HCT116 (cell line): ENCODE results near the gene NFKB1. TPM values are rescaled to one million over a fixed set of nuclear protein-coding genes. Genes with fewer than 3 reads are reported as not detected.

Experiments
- ATAC-seq: fragments of 200-7000 bp; cut with Tn5 transposase; 2 replicates; pipeline ENCODE4 v1.9.1; 2020; ENCODE audit warnings: mild to moderate bottlenecking, moderate library complexity
- BruUV-seq: library from RNA; stranded (reverse); fragments of 400-500 nt; replicated peaks from 2 replicates; lab custom pipeline; 2021; lab: Mats Ljungman, UMichigan
- CTCF ChIA-PET: fragments of 300-600 bp; sonication (Branson Sonifier 250); formaldehyde crosslinking; loops from one replicate; lab custom pipeline; 2021; ENCODE audit warnings: antibody characterized with exemption; lab: Charles Lee
- POLR2A ChIA-PET: fragments of 300-600, 350-600 bp; sonication (Branson Sonifier 250); formaldehyde crosslinking; loops from one replicate; lab custom pipeline; 2021; ENCODE audit warnings: antibody characterized with exemption; lab: Charles Lee
- RAD21 ChIA-PET, 2 experiments: fragments of 300-600 bp; sonication (Branson Sonifier 250); formaldehyde crosslinking; loops; one replicate each; lab custom pipeline; 2023; ENCODE audit warnings: low total read pairs in 2 of 2; ENCODE audit not compliant: uncharacterized antibody in 2 of 2, unreplicated experiment in 2 of 2, low non-redundant PET in 1 of 2; lab: Charles Lee
- DNase-seq: peaks from one replicate; pipeline ENCODE4 v3.0.0-alpha.2; 2010; ENCODE audit warnings: low read depth, low spot score
- H2AFZ ChIP-seq: fragments of 200-600 bp; shearing (Covaris generic), sonication (generic); 2 replicates; pipeline ENCODE4 v1.6.1; 2017; ENCODE audit warnings: low read depth, mixed run types, mixed read lengths, antibody characterized with exemption, low read length; ENCODE audit not compliant: poor library complexity, severe bottlenecking
- H3K27ac ChIP-seq: 2 replicates; pipeline ENCODE4 v1.5.1; 2012; ENCODE audit warnings: low read depth, low read length
- H3K27me3 ChIP-seq: fragments of 200-600 bp; sonication (generic); 2 replicates; pipeline ENCODE4 v1.6.1; 2016; ENCODE audit warnings: mixed run types, low read length, mixed read lengths; ENCODE audit not compliant: insufficient read depth
- H3K36me3 ChIP-seq, 2 experiments: fragments of 200-500 bp in 1 of 2; fragments of 200-600 bp in 1 of 2; sonication (Bioruptor generic) in 1 of 2; sonication (generic) in 1 of 2; 2 replicates each; pipeline versions ENCODE4 v1.5.1 to v1.6.1; 2014 to 2016; ENCODE audit warnings: low read length in 2 of 2, inconsistent platforms in 1 of 2, mixed read lengths in 1 of 2, mixed run types in 1 of 2; ENCODE audit not compliant: insufficient read depth in 2 of 2, control insufficient read depth in 1 of 2
- H3K4me1 ChIP-seq, 2 experiments: fragments of 200-600 bp in 1 of 2; sonication (generic) in 1 of 2; 2 replicates each; pipeline versions ENCODE4 v1.5.1 to v1.6.1; 2012 to 2017; ENCODE audit warnings: low read length in 2 of 2, inconsistent platforms in 1 of 2, mild to moderate bottlenecking in 1 of 2, mixed read lengths in 1 of 2, mixed run types in 1 of 2, moderate library complexity in 1 of 2; ENCODE audit not compliant: insufficient read depth in 2 of 2, control insufficient read depth in 1 of 2
- H3K4me2 ChIP-seq: fragments of 200-600 bp; sonication (generic); 2 replicates; pipeline ENCODE4 v1.6.1; 2017; ENCODE audit warnings: mixed run types, low read length, mixed read lengths
- H3K4me3 ChIP-seq, 2 experiments: fragments of 200-600 bp in 1 of 2; sonication (generic) in 1 of 2; replicated peaks in 1 of 2; 2 replicates each; pipeline ENCODE4 v1.5.1; 2011 to 2016; ENCODE audit warnings: low read length in 2 of 2, control low read depth in 1 of 2, low read depth in 1 of 2, mild to moderate bottlenecking in 1 of 2, mixed read lengths in 1 of 2, mixed run types in 1 of 2
- H3K79me2 ChIP-seq: fragments of 200-600 bp; sonication (generic); 2 replicates; pipeline ENCODE4 v1.6.1; 2017; ENCODE audit warnings: mild to moderate bottlenecking, mixed run types, low read length, moderate library complexity, mixed read lengths; ENCODE audit not compliant: insufficient read depth
- H3K9ac ChIP-seq: fragments of 200-600 bp; sonication (generic); 2 replicates; pipeline ENCODE4 v1.6.1; 2016; ENCODE audit warnings: low read length, mixed read lengths
- H3K9me2 ChIP-seq: fragments of 200-600 bp; sonication (generic), shearing (Covaris generic); 2 replicates; pipeline ENCODE4 v1.6.1; 2017; ENCODE audit warnings: mixed run types, mild to moderate bottlenecking, moderate library complexity; ENCODE audit not compliant: insufficient read depth
- H3K9me3 ChIP-seq, 2 experiments: fragments of 200-500 bp in 1 of 2; fragments of 200-600 bp in 1 of 2; sonication (Bioruptor generic) in 1 of 2; sonication (generic) in 1 of 2; 2 replicates each; pipeline ENCODE4 v1.6.1; 2014 to 2017; ENCODE audit warnings: low read length in 2 of 2, mixed read lengths in 2 of 2, inconsistent platforms in 1 of 2, low read depth in 1 of 2, mild to moderate bottlenecking in 1 of 2, mixed run types in 1 of 2, moderate library complexity in 1 of 2; ENCODE audit not compliant: control insufficient read depth in 1 of 2, insufficient read depth in 1 of 2
- H4K20me1 ChIP-seq: fragments of 200-600 bp; sonication (generic), shearing (Covaris generic); 2 replicates; pipeline ENCODE4 v1.6.1; 2017; ENCODE audit warnings: mixed run types, mild to moderate bottlenecking, moderate library complexity; ENCODE audit not compliant: insufficient read depth
- CBX3 ChIP-seq: IDR thresholded peaks from 2 replicates; pipeline ENCODE4 v1.6.1; 2012; ENCODE audit warnings: low read depth
- CEBPB ChIP-seq: IDR thresholded peaks from 2 replicates; pipeline ENCODE4 v1.6.1; 2012; ENCODE audit warnings: low read depth
- CTCF ChIP-seq, 3 experiments: fragments of 200-600 bp in 1 of 3; sonication (generic) in 1 of 3; IDR thresholded peaks in 2 of 3; conservative IDR thresholded peaks in 1 of 3; 2 replicates each; pipeline ENCODE4 v1.5.1; 2012 to 2017; ENCODE audit warnings: low read depth in 2 of 3, low read length in 2 of 3, antibody characterized with exemption in 1 of 3, borderline replicate concordance in 1 of 3, control low read depth in 1 of 3, mild to moderate bottlenecking in 1 of 3, mixed read lengths in 1 of 3, mixed run types in 1 of 3, moderate library complexity in 1 of 3; ENCODE audit not compliant: insufficient read depth in 1 of 3
- EGR1 ChIP-seq: IDR thresholded peaks from 2 replicates; pipeline ENCODE4 v1.6.1; 2012; ENCODE audit warnings: low read depth
- ELF1 ChIP-seq: IDR thresholded peaks from 2 replicates; pipeline ENCODE4 v1.6.1; 2012; ENCODE audit warnings: low read depth, borderline replicate concordance
- EZH2phosphoT487 ChIP-seq: fragments of 200-600 bp; IDR thresholded peaks from 2 replicates; pipeline ENCODE4 v1.6.1; 2018; ENCODE audit warnings: antibody characterized with exemption, borderline replicate concordance
- FOSL1 ChIP-seq: IDR thresholded peaks from 2 replicates; pipeline ENCODE4 v1.6.1; 2012; ENCODE audit warnings: low read depth
- JUND ChIP-seq: IDR thresholded peaks from 2 replicates; pipeline ENCODE4 v1.6.1; 2012
- POLR2A ChIP-seq: IDR thresholded peaks from 2 replicates; pipeline ENCODE4 v1.7.0; 2011; ENCODE audit warnings: borderline replicate concordance; ENCODE audit not compliant: insufficient read depth, insufficient read length; ENCODE audit errors: extremely low read depth
- POLR2AphosphoS5 ChIP-seq: IDR thresholded peaks from 2 replicates; pipeline ENCODE4 v1.6.1; 2011; ENCODE audit warnings: mild to moderate bottlenecking, low read depth, low read length, moderate library complexity
- SIN3A ChIP-seq: IDR thresholded peaks from 2 replicates; pipeline ENCODE4 v1.6.1; 2012; ENCODE audit warnings: low read depth
- SP1 ChIP-seq: IDR thresholded peaks from 2 replicates; pipeline ENCODE4 v1.6.1; 2012; ENCODE audit warnings: low read depth
- SRF ChIP-seq: IDR thresholded peaks from 2 replicates; pipeline ENCODE4 v1.6.1; 2012; ENCODE audit warnings: low read depth
- TCF7L2 ChIP-seq: IDR thresholded peaks from 2 replicates; pipeline ENCODE4 v1.7.0; 2011; ENCODE audit warnings: borderline replicate concordance, inconsistent platforms; ENCODE audit not compliant: insufficient read depth, insufficient read length; ENCODE audit errors: extremely low read depth
- YY1 ChIP-seq: IDR thresholded peaks from 2 replicates; pipeline ENCODE4 v1.6.1; 2011; ENCODE audit warnings: low read length, low read depth, moderate library complexity, mild to moderate bottlenecking; ENCODE audit not compliant: insufficient replicate concordance; ENCODE audit errors: extremely low read depth
- ZBTB33 ChIP-seq: IDR thresholded peaks from 2 replicates; pipeline ENCODE4 v1.6.1; 2011; ENCODE audit warnings: mild to moderate bottlenecking, low read length, moderate library complexity; ENCODE audit not compliant: insufficient replicate concordance; ENCODE audit errors: extremely low read depth
- ZNF274 ChIP-seq: fragments of 200-500 bp; sonication (Bioruptor generic); IDR thresholded peaks from 2 replicates; pipeline ENCODE4 v1.6.1; 2014; ENCODE audit warnings: mild to moderate bottlenecking, low read depth, low read length, inconsistent platforms
- intact Hi-C: fragments of 100-400 bp; cut with micrococcal nuclease; formaldehyde crosslinking; loops from 2 replicates; pipeline ENCODE4 v1.10.0; 2022
- total RNA-seq: library from RNA; stranded (reverse); gene quantifications from one replicate; pipeline ENCODE4 v1.2.1, GENCODE V29; 2021; ENCODE audit not compliant: unreplicated experiment
- TF ChIP-seq, protein P1 (sequence below): IDR thresholded peaks from 2 replicates; pipeline ENCODE4 v1.6.1; 2012

NFKB1 gene
- total RNA-seq, 1 experiment from 2014 or later = 29.4 TPM

DNA sequence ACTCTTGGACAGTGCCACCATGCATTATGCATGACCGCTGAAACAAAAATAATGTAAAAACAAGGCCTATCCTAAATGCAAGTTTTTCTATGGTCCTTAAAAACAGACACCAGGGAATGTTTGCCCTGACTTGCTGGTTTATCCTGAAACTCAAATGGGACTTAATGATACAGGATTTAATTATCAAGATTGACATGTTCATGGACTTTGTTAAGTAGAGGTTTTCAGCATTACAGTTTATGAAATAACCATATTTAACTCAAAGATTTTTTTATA, 1.3 kb downstream of the NFKB1 start:
- BruUV-seq = TSS peak; percentile 55

More for the DNA sequence above, 1.3 kb downstream of the NFKB1 start:
- H4K20me1 ChIP-seq = no peaks in the 10 kb centered on the region
- ATAC-seq = no peak
- H3K36me3 ChIP-seq = no peaks in the 10 kb centered on the region
- no peak overlapping the region for H2AFZ ChIP-seq
- H3K79me2 ChIP-seq = peaks cover 50% of the 10 kb centered on the region
- intact Hi-C loops = no loop called here
- TF ChIP-seq ELF1 (no peak), FOSL1 (no peak), SIN3A (no peak), YY1 (no peak), SRF (no peak), CTCF (IDR thresholded peaks at IDR 0.05 in 2 of 3, conservative IDR thresholded peaks at IDR 0.05 in 1 of 3; ENCODE audit: borderline replicate concordance in 1 of 3, insufficient read depth in 1 of 3, low read depth in 2 of 3, low read length in 2 of 3) (no peak), EGR1 (no peak), CBX3 (no peak), EZH2phosphoT487 (no peak), JUND (no peak), SP1 (no peak), POLR2AphosphoS5 (no peak), ZBTB33 (no peak), TCF7L2 (no peak), ZNF274 (no peak), CEBPB (no peak), POLR2A (no peak)
- TF ChIP-seq, protein P1, sequence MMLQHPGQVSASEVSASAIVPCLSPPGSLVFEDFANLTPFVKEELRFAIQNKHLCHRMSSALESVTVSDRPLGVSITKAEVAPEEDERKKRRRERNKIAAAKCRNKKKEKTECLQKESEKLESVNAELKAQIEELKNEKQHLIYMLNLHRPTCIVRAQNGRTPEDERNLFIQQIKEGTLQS = no peak
- no peaks in the 10 kb centered on the region for H3K9me2 ChIP-seq
- POLR2A ChIA-PET = no interaction called here
- H3K9me3 ChIP-seq = peaks cover 0 to 3% of the 10 kb centered on the region in 2 experiments; a peak in 1 of 4 replicates
- H3K9ac ChIP-seq = peak overlapping the region; percentile 72
- no peaks in the 10 kb centered on the region for H3K27me3 ChIP-seq
- CTCF ChIA-PET = no interaction called here
- no peak for DNase-seq
- peak overlapping the region; percentile 78 for H3K4me2 ChIP-seq
- RAD21 ChIA-PET = no interaction called here
- peak overlapping the region; percentile 54 to 70 for H3K4me3 ChIP-seq
- peaks cover 15 to 26% of the 10 kb centered on the region in 2 experiments for H3K4me1 ChIP-seq
- peak overlapping the region; percentile 94 for H3K27ac ChIP-seq
